Hematopoietic multipotent progenitor cell treated with erythropoietin and hydrocortisone succinate and interleukin-3 and kit ligand, for 17 days (in vitro differentiated cells): ENCODE measurements around the gene MBOAT2.

ENCODE experiments used
- DNase-seq: peaks from one replicate; pipeline ENCODE4 v3.0.0-alpha.2; 2015; ENCODE audit warnings: low spot score

Gene MBOAT2

DNA sequence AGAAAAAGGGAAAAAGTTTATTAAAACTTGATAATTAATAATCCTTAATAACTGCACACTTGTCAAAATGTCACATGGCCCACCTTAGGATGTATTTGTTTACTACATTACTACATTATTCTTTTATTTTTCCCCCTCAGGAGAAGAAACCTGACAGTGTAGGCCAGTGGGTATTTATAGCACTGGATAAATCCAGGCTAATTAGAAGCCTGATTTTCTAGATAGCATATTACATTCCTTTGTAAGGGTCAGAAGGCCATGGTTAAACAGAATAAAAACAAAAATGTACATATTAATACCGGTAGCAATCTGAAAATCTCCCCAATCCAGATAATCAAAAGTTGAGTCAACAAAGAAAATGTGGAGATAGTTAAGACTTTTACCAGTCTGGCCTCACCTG, 144.6 kb downstream of the MBOAT2 start:
- no peak for DNase-seq

DNA sequence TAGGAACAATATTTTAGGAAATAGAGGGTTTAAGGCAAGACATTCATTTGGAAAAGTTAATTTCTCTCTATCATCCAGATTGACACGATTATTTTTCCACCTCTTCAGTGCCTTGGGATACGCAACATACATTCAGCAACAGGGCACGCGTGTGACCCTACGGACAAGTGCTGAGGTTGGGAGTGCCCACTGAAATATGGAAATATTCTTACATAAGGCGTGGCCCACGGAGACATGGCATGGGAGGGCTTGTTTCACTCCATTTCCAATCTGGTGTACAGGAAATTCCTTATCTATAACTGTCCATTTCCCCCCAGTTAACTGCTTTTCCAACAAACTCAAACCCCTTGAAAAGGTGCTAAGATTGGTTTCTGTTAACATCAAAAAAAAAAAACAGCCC, 145.2 kb downstream of the MBOAT2 start:
- no peak for DNase-seq

DNA sequence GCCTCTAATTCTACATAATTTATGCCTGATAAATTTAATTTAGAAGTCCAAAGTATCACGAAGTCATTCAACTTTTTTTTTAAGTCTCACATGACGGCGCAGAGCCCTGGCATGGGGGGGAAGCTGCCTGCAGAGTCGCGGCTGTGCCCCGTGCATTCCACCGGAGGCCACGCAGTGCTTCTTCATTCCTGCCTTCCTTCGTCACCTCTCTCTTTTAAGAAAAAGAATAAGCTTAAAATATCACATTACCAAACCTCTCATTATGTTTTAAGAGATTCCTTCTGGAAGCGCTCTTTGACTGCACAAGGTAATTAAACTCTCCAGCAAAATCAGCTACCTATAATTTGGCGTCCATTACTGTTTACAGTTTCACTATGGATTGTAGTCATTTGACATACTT, 145.8 kb downstream of the MBOAT2 start:
- no peak for DNase-seq

DNA sequence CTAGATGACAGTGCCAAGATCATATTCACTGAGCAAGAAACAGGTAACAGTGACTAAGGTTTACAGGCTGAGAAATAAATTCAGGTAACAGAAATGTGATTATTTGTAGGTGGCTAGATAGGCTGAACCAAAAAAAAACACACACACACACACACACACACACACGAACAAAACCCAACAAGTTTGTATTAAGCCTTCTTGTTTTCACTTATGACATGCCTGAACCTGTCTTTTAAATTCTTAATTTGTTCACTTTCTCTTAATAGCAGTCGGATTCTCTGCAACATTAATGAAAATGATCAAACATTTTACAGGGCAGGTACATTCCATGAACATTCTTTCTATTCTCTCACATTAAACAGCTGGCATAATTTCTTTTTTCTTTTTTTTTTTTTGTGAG, 147.3 kb downstream of the MBOAT2 start:
- no peak for DNase-seq

DNA sequence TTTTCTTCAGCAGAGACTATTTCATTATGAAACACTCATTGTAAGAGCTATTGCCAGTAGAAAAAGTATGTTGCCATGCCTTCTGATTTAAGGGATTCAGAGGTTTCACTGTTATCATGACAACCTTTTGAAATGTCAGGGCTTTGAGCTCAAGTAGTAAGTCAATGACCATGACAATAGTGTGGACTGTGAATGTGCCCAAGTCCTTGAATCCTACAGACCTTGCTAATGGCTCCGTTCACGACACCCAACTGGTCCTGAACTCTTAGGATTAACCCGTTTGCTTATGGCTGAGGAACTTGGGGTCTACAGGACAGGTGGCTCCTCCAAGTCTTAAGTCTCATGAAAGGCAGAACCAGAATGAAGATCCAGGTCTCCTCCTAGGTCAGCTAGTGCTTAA, 148.5 kb downstream of the MBOAT2 start:
- DNase-seq, result no peak

DNA sequence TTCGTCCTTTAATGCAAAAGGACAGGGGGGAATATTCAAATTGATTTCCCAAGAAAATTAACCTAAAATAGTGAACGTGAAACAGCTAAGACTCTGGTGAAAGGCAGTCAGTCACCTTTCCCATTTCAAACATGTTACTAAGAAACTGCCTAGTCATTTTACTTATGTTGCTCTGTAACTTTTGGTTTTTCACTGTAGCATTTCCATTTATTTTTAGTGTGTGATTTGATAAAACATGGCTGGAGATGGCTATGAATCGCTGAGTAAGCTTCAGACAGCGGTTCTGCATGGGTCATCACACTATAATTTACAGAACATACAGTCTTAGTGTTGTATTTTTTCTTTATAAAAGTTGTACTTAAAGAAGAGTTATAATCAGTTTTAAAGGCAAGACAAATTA, 150.1 kb downstream of the MBOAT2 start:
- DNase-seq, result no peak

DNA sequence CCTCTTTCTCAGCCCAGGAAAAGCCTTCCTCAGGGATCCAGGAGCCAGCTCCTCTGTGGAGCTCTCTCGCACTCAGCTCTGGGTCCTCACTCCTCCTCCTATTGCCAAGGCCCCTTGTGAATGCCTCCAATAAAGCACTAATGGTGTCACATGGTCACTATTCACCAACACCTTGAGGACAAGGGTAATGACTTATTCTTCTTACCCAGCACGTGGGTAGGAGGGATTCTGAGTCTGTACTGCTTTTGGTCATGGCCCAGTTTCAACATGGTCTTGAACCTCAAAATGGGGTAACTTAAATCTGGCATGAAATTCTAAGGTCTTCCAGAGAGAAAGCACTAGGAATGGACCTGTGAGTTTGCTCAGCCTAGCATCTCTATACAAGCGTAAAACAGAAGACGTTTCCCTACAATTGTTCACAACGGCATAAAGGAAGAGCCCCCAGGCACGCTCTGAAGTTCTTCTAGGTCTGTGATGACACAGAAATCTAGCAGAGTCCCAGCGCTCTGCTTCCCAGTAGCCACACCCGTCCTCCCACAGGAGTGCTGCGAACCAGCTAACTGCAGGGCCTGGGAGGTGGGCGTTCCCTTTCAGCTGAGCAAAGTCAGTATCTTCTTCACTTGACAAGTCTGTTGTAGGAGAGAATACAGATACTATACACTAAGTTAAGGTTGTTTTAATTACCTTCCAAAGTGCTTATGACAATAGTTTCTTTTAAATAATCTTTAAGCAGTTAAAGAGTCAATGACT, 151.5 kb downstream of the MBOAT2 start:
- no peak for DNase-seq

DNA sequence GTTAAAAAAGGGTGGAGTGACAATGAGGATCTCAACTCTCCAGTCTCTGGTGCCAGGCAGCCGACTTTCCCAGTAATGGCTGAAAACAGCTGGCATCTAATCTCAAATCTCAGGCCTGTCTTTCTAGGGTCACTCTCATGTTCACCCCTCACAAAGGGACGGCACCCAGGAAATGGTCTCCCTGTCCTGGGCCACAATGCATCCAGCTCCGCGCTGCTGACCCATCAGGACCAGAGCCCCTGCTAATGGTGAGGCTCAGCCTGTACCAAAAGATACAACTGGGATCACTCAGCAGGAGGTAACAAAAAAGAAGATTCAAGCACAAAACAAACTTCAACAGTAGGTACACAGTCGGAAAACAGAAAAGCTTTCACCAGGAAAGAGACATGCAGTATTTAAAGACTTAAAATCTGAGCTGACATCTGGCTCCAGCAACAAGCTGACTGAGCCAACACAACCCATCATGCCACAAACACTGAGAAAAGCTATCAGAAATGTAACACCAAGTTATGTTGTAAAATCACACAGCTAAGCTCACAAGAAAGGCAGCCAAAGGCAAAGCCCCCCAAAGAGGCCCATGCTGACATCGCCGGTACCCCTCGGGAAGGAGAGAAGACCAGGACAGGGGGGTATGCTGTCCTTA, 152.5 kb downstream of the MBOAT2 start:
- no peak for DNase-seq

DNA sequence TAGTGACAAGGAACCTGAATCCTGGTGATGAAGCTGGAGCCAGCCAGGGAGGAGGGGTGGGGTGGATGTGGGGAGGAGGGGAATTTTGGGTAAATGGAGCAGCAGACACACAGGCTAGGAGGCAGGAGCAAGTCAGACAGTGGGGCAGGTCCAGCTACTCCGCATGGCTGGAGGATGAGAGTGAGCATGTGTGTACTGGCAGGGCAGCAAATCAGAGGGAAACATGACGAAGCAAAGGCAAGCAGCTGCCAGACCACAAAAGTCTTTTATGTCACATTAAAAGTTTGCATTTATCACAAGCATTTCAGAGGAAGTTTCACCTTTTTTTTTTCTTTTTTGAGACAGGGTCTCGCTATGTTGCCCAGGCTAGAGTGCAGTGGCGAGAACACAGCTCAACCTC, 154.2 kb downstream of the MBOAT2 start:
- no peak for DNase-seq

DNA sequence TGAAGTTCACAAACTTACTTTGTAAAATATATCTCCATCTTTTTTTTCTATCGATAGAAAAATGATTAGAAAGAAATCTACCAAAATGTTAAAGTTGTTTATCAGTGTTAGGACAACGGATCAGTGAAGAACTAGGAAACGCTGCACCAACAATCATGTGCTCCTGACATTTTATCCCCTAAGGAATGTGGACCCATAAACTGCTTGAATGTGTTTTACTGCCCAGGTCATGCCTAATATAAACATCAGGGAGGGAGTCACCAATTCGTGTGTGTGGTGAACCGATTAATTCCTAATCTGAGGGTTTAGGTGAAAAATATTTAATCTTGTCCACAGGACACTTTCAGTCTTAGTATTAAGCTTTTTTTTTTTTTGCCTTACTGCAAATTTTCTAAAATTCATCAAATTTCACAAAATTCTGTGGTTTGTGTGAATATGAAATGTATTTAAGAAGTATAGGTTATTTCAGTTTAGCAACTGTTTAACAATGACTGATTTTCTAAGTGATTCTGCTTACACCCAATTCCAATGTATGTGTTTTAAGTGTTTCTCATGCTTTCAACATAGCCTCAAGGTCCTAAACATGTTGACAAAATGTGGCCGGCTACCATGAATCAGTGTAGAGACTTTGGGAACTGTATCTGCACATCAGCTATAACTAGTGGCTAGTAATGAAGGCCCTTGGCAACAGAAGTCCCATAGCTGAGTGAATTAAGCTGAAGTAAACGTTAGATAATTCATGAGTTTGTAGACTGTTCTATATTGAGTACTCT, 155.0 kb downstream of the MBOAT2 start:
- no peak for DNase-seq

DNA sequence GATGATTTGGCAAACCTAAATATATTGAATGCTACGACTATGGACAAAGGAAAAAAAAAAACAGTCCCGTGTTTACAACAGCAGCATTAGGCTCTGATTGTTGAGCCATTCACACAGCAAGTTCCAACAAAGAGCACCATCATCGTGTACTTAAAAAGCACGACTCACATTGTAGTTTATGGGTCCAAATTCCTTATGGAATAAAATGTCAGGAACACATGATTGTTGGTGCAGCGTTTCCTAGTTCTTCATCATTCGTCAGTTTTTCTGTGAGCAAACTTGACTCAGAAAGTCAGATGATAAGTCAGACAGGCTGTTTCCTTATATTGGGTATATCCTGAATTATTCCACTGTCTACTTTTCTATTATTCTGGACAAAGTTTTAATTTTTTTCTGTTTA, 156.1 kb downstream of the MBOAT2 start:
- no peak for DNase-seq

DNA sequence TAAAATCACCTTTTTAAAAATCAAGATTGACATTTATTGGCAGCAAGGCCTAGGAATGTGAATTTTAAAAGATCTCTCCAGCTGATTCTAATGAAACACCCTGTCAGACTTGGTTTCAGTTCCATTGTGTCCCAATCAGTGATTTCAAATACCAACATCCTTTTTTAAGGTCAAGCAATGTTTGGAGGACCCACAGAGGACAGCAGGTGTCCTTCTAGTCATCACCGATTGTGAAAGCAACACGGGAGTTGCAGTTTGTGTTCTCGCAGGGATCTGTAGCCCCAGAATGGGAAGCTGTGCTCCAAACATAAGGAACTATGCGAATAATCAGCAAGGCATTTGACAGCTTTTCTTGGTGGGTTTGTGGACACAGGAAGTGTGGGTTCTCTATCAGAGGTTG, 161.6 kb downstream of the MBOAT2 start:
- no peak for DNase-seq

DNA sequence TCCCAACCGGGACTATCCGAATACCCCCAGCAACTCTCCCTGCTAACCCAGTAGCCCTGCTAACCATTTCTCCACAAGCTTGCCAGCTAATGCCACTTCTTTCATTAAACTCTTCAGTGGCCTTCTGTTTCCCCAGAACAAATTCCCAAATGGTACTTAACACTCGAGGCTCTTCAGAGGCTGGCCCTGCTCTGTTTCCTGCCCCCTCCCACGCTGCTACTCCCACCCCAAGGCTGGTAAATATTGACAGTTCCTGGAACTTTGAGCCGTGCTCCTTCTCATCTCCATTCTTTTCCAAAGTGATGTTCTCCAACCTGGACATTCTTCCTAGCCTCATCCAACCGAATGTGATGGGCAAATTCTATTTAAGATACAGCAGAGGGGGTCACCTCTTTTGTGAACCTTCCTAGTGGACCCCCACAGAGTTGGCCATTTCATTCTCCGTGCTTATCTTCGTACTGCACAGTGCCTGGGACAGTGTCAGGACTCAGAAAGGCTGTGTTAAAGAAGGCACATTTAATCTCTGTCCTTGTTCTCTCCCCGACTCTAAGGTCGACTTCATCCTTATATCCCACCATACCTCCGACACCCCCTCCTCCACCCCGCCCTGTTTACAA, 162.9 kb downstream of the MBOAT2 start:
- DNase-seq, result no peak

DNA sequence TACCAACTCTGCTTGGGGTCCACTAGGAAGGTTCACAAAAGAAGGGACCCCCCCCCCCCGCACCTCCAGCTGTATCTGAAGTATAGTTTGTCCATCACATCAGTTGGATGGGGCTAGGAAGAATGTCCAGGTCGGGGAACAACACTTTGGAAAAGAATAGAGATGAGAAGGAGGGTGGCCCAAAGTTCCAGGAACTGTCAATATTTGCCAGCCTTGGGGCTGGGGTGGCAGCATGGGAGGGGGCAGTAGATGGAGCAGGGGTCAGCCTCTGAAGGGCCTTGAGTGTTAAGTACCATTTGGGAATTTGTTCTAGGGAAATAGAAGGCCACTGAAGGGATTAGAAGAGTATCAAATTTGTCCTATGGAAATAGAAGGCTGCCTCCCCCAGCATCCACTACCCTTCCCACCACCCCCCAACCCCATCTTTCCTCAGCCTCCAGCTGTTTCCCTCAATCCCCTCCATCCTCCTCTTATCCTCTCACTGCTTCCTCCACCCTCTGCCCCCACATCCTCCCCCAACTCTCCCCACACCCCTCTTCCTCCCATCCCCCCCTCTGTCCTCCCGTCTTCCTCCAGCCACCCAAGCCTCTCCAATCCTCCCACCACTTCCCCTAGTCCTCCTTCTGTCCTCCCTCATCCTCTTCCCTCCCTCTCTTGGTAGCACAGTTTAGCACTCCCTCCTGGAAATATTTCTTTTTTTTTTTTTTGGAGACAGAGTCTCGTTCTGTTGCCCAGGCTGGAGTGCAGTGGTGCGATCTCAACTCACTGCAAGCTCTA, 164.1 kb downstream of the MBOAT2 start:
- no peak for DNase-seq

DNA sequence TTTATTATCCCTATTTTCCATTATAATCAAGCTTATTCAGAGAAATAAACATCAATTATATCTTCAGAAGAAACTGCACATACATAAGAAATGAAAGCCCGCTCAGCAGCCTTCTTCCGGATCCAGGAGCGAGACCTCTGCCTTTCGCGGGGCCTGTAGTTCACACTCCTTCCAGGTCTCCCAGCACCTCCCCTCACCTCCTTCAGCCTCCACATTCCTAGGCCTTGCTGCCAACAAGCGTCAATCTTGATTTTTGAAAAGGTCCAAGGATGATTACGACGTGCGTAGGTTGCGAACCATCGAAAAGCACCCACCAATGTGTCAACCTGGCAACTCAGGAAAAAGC, 165.7 kb downstream of the MBOAT2 start:
- no peak for DNase-seq

DNA sequence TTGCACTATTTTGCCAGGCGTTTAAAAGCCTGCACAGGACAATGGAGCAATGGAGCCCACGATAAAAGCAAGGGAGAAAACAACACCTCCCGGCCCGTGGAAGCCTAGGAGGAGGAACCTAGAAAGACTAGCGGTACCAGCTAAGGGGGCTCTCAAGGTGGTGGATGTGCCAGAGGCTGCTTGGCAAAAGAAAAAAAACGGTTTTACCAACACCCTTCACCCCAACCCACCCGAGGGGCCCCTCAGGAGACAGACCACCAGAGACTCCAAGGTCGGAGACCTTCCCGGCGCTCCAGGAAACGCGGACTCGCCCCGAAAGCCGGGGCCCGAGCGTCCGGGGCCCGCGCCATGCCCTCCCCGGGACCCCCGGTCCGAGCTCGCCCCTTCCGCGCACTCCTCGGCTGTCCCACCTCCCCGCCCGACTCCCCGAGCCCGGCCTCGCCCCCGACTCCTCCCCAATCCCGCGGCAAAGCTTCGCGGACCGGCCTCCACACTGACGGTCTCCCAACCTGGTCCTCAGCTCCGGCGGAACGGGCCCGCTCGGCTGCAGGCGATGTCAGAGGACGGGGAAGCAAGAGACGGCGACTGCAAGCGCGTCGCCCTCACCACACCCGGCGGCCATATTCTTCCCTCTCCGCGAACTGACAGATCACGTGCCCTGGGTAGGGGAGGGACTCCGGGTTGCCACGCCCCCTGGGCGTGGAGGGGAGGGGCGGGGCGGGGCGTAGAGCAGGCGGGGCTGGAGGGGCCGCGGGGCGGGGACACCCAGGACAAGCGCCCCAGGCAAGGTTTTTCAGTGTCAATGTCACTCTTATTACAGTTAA, 166.3 kb downstream of the MBOAT2 start, which contains the start of gene KIDINS220:
TSS of gene KIDINS220 (minus strand) at position 643 of the 824 bp plus-strand sequence. CDS start 10,520 bp downstream, outside the sequence.
- peak; percentile 91 for DNase-seq

DNA sequence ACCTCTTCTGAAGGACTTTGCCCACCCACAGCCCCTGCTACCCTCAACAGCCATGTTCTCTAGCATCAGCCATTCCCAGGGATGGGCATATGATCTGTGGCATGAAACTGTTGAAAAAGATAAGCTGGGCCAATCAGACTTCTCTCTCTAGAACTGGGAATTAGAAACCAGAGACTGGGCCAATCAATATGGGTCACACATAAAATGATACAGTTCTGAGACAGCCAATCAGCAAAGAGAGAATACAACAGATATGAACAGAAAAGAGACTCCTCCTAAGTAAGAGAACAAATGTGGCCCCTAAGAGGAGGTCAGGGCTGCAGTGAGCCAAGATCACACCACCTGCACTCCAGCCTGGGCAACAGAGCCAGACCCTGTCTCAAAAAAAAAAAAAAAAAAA, 168.2 kb downstream of the MBOAT2 start:
- DNase-seq, result peak; percentile 41

DNA sequence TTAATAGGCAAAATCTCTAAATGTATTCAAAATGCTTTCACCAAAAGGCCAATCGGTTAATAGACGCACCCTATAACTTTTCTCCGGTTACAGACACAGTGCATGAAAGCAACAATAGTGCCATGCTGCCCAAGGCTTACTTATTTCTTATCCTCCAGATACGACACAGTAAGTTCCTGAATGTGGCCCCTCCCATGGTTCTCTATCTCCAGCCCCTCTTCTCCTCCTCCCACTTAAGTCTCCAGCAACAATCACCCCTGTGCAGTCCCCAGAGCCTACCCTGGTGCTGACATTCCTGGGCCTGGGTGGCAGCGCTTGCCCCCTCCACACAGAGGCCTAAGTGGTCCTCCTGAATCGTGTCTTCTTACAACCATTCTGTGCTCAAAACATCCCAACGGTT, 169.6 kb downstream of the MBOAT2 start:
- DNase-seq, result no peak

DNA sequence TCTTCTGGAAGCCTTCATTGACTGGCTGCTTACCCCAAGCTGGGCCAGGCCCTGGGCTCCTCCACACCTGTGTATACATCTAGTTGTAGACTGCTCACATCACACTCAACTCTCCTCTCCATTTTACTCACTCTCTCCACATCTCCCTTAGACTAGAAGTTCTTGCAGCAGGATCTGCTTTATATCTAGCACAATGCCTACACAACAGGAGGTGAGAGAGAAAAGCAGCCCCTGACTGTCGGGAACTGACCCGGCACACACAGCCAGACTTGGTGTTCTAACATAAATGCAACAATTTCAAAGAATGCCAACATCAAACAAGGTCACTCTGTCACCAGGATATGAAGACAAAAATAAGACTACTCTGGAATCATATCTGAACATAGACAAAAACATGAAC, 172.0 kb downstream of the MBOAT2 start:
- DNase-seq, result no peak

DNA sequence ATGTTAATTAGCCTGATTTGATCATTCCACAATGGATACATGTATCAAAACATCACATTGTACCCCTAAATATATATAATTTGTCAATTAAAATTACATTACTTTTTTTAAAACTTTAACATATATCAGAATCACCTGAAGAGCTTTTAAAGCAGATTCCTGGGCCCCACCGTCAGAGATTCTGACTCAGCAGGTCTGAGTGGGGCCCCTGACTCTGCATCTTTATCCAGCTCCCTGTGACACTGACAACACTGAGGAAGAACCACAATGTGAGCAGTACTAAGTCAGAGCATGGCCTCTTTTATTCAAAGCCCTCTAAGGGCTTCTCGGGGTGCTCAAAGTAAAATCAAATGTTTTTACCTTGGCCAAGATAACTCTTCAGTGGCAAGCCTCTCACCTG, 175.8 kb downstream of the MBOAT2 start:
- DNase-seq, result peak; percentile 59

DNA sequence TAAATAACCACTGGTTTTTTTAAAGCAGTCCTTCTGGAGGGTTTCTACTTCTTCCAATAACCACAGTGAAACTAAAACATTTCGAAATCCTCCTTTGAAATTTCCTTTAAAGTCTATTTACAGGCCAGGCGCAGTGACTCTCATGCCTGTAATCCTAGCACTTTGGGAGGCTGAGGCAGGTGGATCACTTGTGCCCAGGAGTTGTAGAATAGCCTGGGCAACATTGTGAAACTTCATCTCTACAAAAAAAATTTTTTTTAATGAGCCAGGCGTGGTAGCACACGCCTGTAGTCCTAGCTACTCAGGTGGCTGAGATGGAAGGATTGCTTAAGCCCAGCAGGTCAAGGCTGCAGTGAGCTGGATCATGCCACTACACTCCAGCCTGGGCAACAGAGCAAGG, 181.3 kb downstream of the MBOAT2 start:
- no peak for DNase-seq
